BLaER1 treated with 17β-estradiol and CSF1 and Interleukin-3, amounts not matched to agents 10 nM and 100 nM (cell line): ENCODE results near the gene TEX44.

ENCODE experiments used
- H3K27ac ChIP-seq, 11 experiments: shearing (Covaris generic); formaldehyde crosslinking; 2 replicates each; pipeline ENCODE4 v1.8.1; 2022
- H3K27me3 ChIP-seq, 11 experiments: shearing (Covaris generic); formaldehyde crosslinking; 2 replicates each; pipeline ENCODE4 v1.8.1; 2022
- H3K36me3 ChIP-seq, 11 experiments: shearing (Covaris generic); formaldehyde crosslinking; 2 replicates each; pipeline ENCODE4 v1.8.1; 2022
- H3K4me1 ChIP-seq, 10 experiments: shearing (Covaris generic); formaldehyde crosslinking; 2 replicates each; pipeline ENCODE4 v1.8.1; 2022
- H3K4me2 ChIP-seq, 11 experiments: shearing (Covaris generic); formaldehyde crosslinking; 2 replicates each; pipeline ENCODE4 v1.8.1; 2022
- H3K4me3 ChIP-seq, 10 experiments: shearing (Covaris generic); formaldehyde crosslinking; 2 replicates each; pipeline ENCODE4 v1.8.1; 2022
- H3K9ac ChIP-seq, 11 experiments: shearing (Covaris generic); formaldehyde crosslinking; 2 replicates each; pipeline ENCODE4 v1.8.1; 2022
- H3K9me3 ChIP-seq, 11 experiments: shearing (Covaris generic); formaldehyde crosslinking; replicated peaks in 1 of 11; 2 replicates each; pipeline ENCODE4 v1.8.1; 2022
- H4K20me1 ChIP-seq, 11 experiments: shearing (Covaris generic); formaldehyde crosslinking; 2 replicates each; pipeline ENCODE4 v1.8.1; 2022
- Cebpa-rat ChIP-seq, 11 experiments: shearing (Covaris generic); IDR thresholded peaks; 2 replicates each; pipeline ENCODE4 v1.8.1; 2022

TEX44 gene

GRCh38 chr2:231643495-231643888 is 50.8 kb downstream of the TEX44 start:
- Histone ChIP-seq H3K4me1 (peaks cover 51 to 94% (median 89%) of the 10 kb centered on the region in 10 experiments), H4K20me1 (no peaks in the 10 kb centered on the region), H3K36me3 (no peaks in the 10 kb centered on the region), H3K27ac (peak overlapping the region; percentile 23 to 93 (median 86); a peak in 21 of 22 replicates), H3K9me3 (no peaks in the 10 kb centered on the region), H3K4me2 (peak overlapping the region; percentile 77 to 94 (median 87)), H3K4me3 (peak overlapping the region in 7 of 10 experiments; percentile 32 to 64 (median 50); a peak in 10 of 20 replicates), H3K9ac (peak overlapping the region; percentile 31 to 84 (median 76); a peak in 21 of 22 replicates), H3K27me3 (no peaks in the 10 kb centered on the region)
- TF ChIP-seq Cebpa-rat (IDR thresholded peaks at IDR 0.05) = peak in 1 of 11 experiments; percentile 22; a peak in 1 of 22 replicates
